ENCODE results near the gene ERGIC1. TPM values are rescaled to one million over a fixed set of nuclear protein-coding genes. Genes with fewer than 3 reads are reported as not detected.

The ERGIC1 gene
- total RNA-seq, 1 experiment from 2014 or later = 77.0 TPM

DNA sequence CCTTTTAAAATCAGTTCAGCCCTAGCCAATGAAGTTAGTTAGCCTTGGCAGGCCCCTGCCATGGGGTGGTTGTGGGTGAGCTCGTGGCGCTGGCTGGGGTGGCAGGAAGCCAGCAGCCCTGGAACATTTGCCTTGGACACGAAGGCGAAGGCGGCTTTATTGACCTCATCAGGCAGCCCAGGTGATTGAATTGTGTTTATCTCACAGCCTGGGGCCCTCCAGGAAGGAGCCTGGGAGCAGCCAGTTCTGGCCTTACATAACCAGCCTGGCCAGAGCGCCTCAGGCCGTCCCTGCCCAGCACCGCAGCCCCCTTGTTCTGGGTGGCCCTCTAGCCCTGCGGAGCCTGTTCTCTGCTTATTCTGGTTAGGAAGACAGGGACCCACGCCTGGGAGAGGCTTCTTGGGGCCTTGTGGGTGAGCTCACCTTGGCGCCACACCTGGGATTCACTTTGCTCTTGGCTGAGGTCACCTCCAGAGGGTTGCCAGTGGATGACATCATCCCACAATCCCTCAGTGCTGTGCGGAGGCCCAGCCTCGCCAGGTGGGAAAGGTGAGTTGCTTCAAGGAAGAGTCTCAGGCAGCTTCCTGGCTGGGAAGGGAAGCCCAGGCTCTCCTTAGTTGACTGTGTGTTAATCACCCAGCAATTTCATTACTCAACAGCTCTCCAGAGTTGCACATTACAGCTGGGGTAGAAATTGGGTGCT, 70.7 kb downstream of the ERGIC1 start:
- Histone ChIP-seq H3K23me2 (ENCODE audit: insufficient read length, low read depth, low read length, poor library complexity, severe bottlenecking) (no peaks in the 10 kb centered on the region), H2BK15ac (ENCODE audit: low read depth, low read length) (no peak overlapping the region), H3K18ac (ENCODE audit: insufficient read length, low read depth, low read length) (no peak overlapping the region), H3K4me1 (ENCODE audit: insufficient read depth, low read length) (peaks cover 7% of the 10 kb centered on the region; the same call in 1 of the 2 replicates), H3K4me2 (ENCODE audit: insufficient read depth, insufficient read length, low read length) (no peak overlapping the region), H3K79me1 (ENCODE audit: insufficient read depth, low read depth, low read length, poor library complexity, severe bottlenecking) (no peaks in the 10 kb centered on the region), H2BK12ac (ENCODE audit: insufficient read length, low read depth, low read length) (no peak overlapping the region), H4K8ac (replicated peaks; ENCODE audit: insufficient read length, low read depth, low read length) (no peak overlapping the region), H2BK120ac (ENCODE audit: low read depth, low read length, poor library complexity, severe bottlenecking) (no peak overlapping the region), H2BK20ac (ENCODE audit: low read depth, low read length, poor library complexity, severe bottlenecking) (no peak overlapping the region), H3K23ac (ENCODE audit: insufficient read length, low read depth, low read length) (no peak overlapping the region), H3K27ac (ENCODE audit: insufficient read length, low read depth, low read length) (no peak overlapping the region), H2AK5ac (ENCODE audit: insufficient read length, low read length) (no peak overlapping the region), H2BK5ac (ENCODE audit: insufficient read length, low read length) (no peak overlapping the region), H3K9ac (ENCODE audit: extremely low read depth, insufficient read length, low read length) (no peak overlapping the region), H3K4ac (ENCODE audit: low read depth, low read length) (no peak overlapping the region), H2AFZ (ENCODE audit: low read length) (no peak overlapping the region), H3K14ac (ENCODE audit: insufficient read depth, low read length) (no peak overlapping the region), H4K5ac (ENCODE audit: insufficient read length, low read depth, low read length) (no peak overlapping the region), H3T11ph (ENCODE audit: low read length) (no peak overlapping the region), H3K56ac (ENCODE audit: insufficient read length, low read depth, low read length) (no peak overlapping the region), H3K79me2 (ENCODE audit: insufficient read depth, low read length) (no peaks in the 10 kb centered on the region), H4K20me1 (ENCODE audit: control insufficient read depth, insufficient read depth, insufficient read length) (no peaks in the 10 kb centered on the region), H4K91ac (ENCODE audit: insufficient read length, low read depth, low read length) (no peak overlapping the region), H3K27me3 (ENCODE audit: insufficient read depth, low read length) (no peaks in the 10 kb centered on the region), H3K9me3 (ENCODE audit: control insufficient read depth, low read depth, low read length) (no peaks in the 10 kb centered on the region)
- H3K27ac Mint-ChIP-seq = peak overlapping the region in 2 of 3 experiments; percentile 79 to 83; a peak in 5 of 7 replicates
- peak; percentile 56 for DNase-seq
- H3K36me3 Mint-ChIP-seq (ENCODE audit: insufficient read depth in 1 of 3, low read depth in 3 of 3) = peaks cover 14 to 23% (median 18%) of the 10 kb centered on the region in 3 experiments; a peak in 6 of 7 replicates
- H3K9me3 Mint-ChIP-seq = no peaks in the 10 kb centered on the region; a peak in 1 of 5 replicates
- no peaks in the 10 kb centered on the region for H3K27me3 Mint-ChIP-seq (ENCODE audit: low read depth)
- TF ChIP-seq, protein P1, sequence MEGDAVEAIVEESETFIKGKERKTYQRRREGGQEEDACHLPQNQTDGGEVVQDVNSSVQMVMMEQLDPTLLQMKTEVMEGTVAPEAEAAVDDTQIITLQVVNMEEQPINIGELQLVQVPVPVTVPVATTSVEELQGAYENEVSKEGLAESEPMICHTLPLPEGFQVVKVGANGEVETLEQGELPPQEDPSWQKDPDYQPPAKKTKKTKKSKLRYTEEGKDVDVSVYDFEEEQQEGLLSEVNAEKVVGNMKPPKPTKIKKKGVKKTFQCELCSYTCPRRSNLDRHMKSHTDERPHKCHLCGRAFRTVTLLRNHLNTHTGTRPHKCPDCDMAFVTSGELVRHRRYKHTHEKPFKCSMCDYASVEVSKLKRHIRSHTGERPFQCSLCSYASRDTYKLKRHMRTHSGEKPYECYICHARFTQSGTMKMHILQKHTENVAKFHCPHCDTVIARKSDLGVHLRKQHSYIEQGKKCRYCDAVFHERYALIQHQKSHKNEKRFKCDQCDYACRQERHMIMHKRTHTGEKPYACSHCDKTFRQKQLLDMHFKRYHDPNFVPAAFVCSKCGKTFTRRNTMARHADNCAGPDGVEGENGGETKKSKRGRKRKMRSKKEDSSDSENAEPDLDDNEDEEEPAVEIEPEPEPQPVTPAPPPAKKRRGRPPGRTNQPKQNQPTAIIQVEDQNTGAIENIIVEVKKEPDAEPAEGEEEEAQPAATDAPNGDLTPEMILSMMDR (conservative IDR thresholded peaks at IDR 0.05) = no peak
- H3K4me1 Mint-ChIP-seq = peaks cover 12 to 35% of the 10 kb centered on the region in 2 experiments
- no CpG with 5 or more reads among the region's 13 CpGs for WGBS (ENCODE audit: extremely low coverage, insufficient read length, low lambda C conversion rate)
- H3K4me3 Mint-ChIP-seq = no peak overlapping the region

All from H9 (cell line).